Endothelial cell (in vitro differentiated cells): ENCODE measurements around the gene RALGPS1. TPM values are rescaled to one million over a fixed set of nuclear protein-coding genes. Genes with fewer than 3 reads are reported as not detected.

Source experiments
- DNase-seq: peaks from one replicate; pipeline ENCODE4 v3.0.0; 2021; ENCODE audit warnings: low spot score
- H3K27ac Mint-ChIP-seq: one replicate; pipeline ENCODE4 v1.8.0; 2021; ENCODE audit warnings: mixed read lengths, inconsistent platforms; ENCODE audit not compliant: unreplicated experiment
- H3K27me3 Mint-ChIP-seq: one replicate; pipeline ENCODE4 v1.8.0; 2021; ENCODE audit warnings: mild to moderate bottlenecking, moderate library complexity, mixed read lengths, inconsistent platforms; ENCODE audit not compliant: unreplicated experiment
- H3K36me3 Mint-ChIP-seq: one replicate; pipeline ENCODE4 v1.8.0; 2021; ENCODE audit warnings: mild to moderate bottlenecking, low read depth, mixed read lengths, inconsistent platforms; ENCODE audit not compliant: unreplicated experiment
- H3K4me1 Mint-ChIP-seq: one replicate; pipeline ENCODE4 v1.8.0; 2021; ENCODE audit warnings: mild to moderate bottlenecking, mixed read lengths, inconsistent platforms; ENCODE audit not compliant: unreplicated experiment
- H3K4me3 Mint-ChIP-seq: one replicate; pipeline ENCODE4 v1.8.0; 2021; ENCODE audit warnings: mild to moderate bottlenecking, mixed read lengths, inconsistent platforms; ENCODE audit not compliant: unreplicated experiment
- H3K9me3 Mint-ChIP-seq: one replicate; pipeline ENCODE4 v1.8.0; 2021; ENCODE audit warnings: mixed read lengths, inconsistent platforms; ENCODE audit not compliant: unreplicated experiment
- CTCF ChIP-seq: fragments of 200-600 bp; sonication (generic); IDR thresholded peaks from one replicate; pipeline ENCODE4 v1.5.0; 2021; ENCODE audit warnings: antibody characterized with exemption; ENCODE audit not compliant: unreplicated experiment
- total RNA-seq: library from RNA; stranded (reverse); fragmentation: NEBNext Ultra II Directional; extraction: Animal tissue kit (Norgen Biotek cat#: 25700); gene quantifications from one replicate; pipeline ENCODE4 v1.2.1, GENCODE V29; 2021; ENCODE audit not compliant: unreplicated experiment

RALGPS1 gene
- total RNA-seq, 1 donor from 2014 or later: 6.4 TPM

GRCh38 chr9:127192744-127193143 lies 278.2 kb downstream of the RALGPS1 start:
- Mint-ChIP-seq H3K36me3 (peaks cover 5% of the 10 kb centered on the region), H3K27me3 (peaks cover 5% of the 10 kb centered on the region), H3K4me1 (peaks cover 23% of the 10 kb centered on the region), H3K27ac (peak overlapping the region; percentile 7), H3K4me3 (no peak overlapping the region), H3K9me3 (no peaks in the 10 kb centered on the region)
- DNase-seq: no peak
- TF ChIP-seq CTCF: no peak

- peaks cover 23% of the 10 kb centered on the region for H3K4me1 Mint-ChIP-seq
- no peak for TF ChIP-seq CTCF
- no peaks in the 10 kb centered on the region for H3K9me3 Mint-ChIP-seq
- H3K36me3 Mint-ChIP-seq: peaks cover 5% of the 10 kb centered on the region
- no peak for DNase-seq
- no peak overlapping the region for H3K4me3 Mint-ChIP-seq
- H3K27ac Mint-ChIP-seq: no peak overlapping the region
- H3K27me3 Mint-ChIP-seq: peaks cover 5% of the 10 kb centered on the region
Measured at GRCh38 chr9:127193483-127193882, 278.9 kb downstream of the RALGPS1 start.

- Mint-ChIP-seq H3K9me3 (no peaks in the 10 kb centered on the region), H3K27ac (no peak overlapping the region), H3K36me3 (peaks cover 5% of the 10 kb centered on the region), H3K27me3 (peaks cover 3% of the 10 kb centered on the region), H3K4me1 (peaks cover 13% of the 10 kb centered on the region), H3K4me3 (no peak overlapping the region)
- TF ChIP-seq CTCF: no peak
- no peak for DNase-seq
Measured at GRCh38 chr9:127194881-127195713, 280.5 kb downstream of the RALGPS1 start.

GRCh38 chr9:127195976-127196825 lies 281.6 kb downstream of the RALGPS1 start:
- peaks cover 2% of the 10 kb centered on the region for H3K4me1 Mint-ChIP-seq
- no peak overlapping the region for H3K27ac Mint-ChIP-seq

More at GRCh38 chr9:127195976-127196825, 281.6 kb downstream of the RALGPS1 start:
- no peak for DNase-seq
- no peak for TF ChIP-seq CTCF
- Mint-ChIP-seq H3K27me3 (peaks cover 3% of the 10 kb centered on the region), H3K9me3 (no peaks in the 10 kb centered on the region), H3K36me3 (peaks cover 5% of the 10 kb centered on the region), H3K4me3 (no peak overlapping the region)
